ENCODE data around the gene L3MBTL4. TPM values are rescaled to one million over a fixed set of nuclear protein-coding genes. Genes with fewer than 3 reads are reported as not detected.
A peak's percentile ranks its signal among the peaks of the same experiment; 100 is the strongest.

L3MBTL4 gene
- total RNA-seq, 6 donors from 2014 or later: 13.2 to 29.1 (median 14.8) TPM

GRCh38 chr18:6404834-6405233, 9.9 kb downstream of the L3MBTL4 start:
- Histone ChIP-seq H3K9me3 (no peaks in the 10 kb centered on the region), H3K27ac (peak overlapping the region in 1 of 4 donors; percentile 48), H3K27me3 (no peaks in the 10 kb centered on the region), H3K4me3 (no peak overlapping the region), H3K4me1 (peaks cover 8 to 19% (median 16%) of the 10 kb centered on the region in 4 donors), H3K36me3 (no peaks in the 10 kb centered on the region)
- ATAC-seq (ENCODE audit: low FRiP score in 2 of 2): no peak
- WGBS, 2 donors: 88 to 91% methylated on average over 5 of the region's 5 CpGs
- TF ChIP-seq EP300 (IDR thresholded peaks at IDR 0.05) (no peak), POLR2AphosphoS5 (IDR thresholded peaks at IDR 0.05) (no peak), CTCF (IDR thresholded peaks at IDR 0.05) (no peak), POLR2A (IDR thresholded peaks at IDR 0.05) (no peak)
- DNase-seq: no peak

GRCh38 chr18:6401687-6402086, 13.0 kb downstream of the L3MBTL4 start:
- no peak for TF ChIP-seq EP300 (IDR thresholded peaks at IDR 0.05)
- no peak for TF ChIP-seq CTCF (IDR thresholded peaks at IDR 0.05)
- no peak for TF ChIP-seq POLR2AphosphoS5 (IDR thresholded peaks at IDR 0.05)
- TF ChIP-seq POLR2A (IDR thresholded peaks at IDR 0.05): no peak
- WGBS, 2 donors: 84 to 85% methylated on average over 8 of the region's 8 CpGs
- Histone ChIP-seq H3K36me3 (no peaks in the 10 kb centered on the region), H3K27me3 (no peaks in the 10 kb centered on the region), H3K4me1 (peaks cover 8 to 15% (median 13%) of the 10 kb centered on the region in 4 donors), H3K9me3 (no peaks in the 10 kb centered on the region), H3K4me3 (no peak overlapping the region), H3K27ac (no peak overlapping the region)
- DNase-seq: no peak
- no peak for ATAC-seq (ENCODE audit: low FRiP score in 2 of 2)

GRCh38 chr18:6399776-6400175, 14.9 kb downstream of the L3MBTL4 start:
- Histone ChIP-seq H3K9me3 (no peaks in the 10 kb centered on the region), H3K4me1 (no peaks in the 10 kb centered on the region), H3K27me3 (no peaks in the 10 kb centered on the region), H3K4me3 (no peak overlapping the region), H3K27ac (no peak overlapping the region), H3K36me3 (no peaks in the 10 kb centered on the region)
- ATAC-seq (ENCODE audit: low FRiP score in 2 of 2): no peak
- TF ChIP-seq POLR2AphosphoS5 (IDR thresholded peaks at IDR 0.05) (no peak), POLR2A (IDR thresholded peaks at IDR 0.05) (no peak), CTCF (IDR thresholded peaks at IDR 0.05) (no peak), EP300 (IDR thresholded peaks at IDR 0.05) (no peak)
- 83 to 88% methylated on average over 1 of the region's 1 CpG for WGBS, 2 donors
- no peak for DNase-seq

- H3K36me3 ChIP-seq: no peaks in the 10 kb centered on the region
- no peak for ATAC-seq (ENCODE audit: low FRiP score in 2 of 2)
- no peak overlapping the region for H3K27ac ChIP-seq
- WGBS, 2 donors: 84 to 87% methylated on average over 6 of the region's 6 CpGs
- DNase-seq: no peak
- H3K4me3 ChIP-seq: no peak overlapping the region
- TF ChIP-seq POLR2AphosphoS5 (IDR thresholded peaks at IDR 0.05): no peak
- TF ChIP-seq EP300 (IDR thresholded peaks at IDR 0.05): no peak
- TF ChIP-seq CTCF (IDR thresholded peaks at IDR 0.05): no peak
- no peak for TF ChIP-seq POLR2A (IDR thresholded peaks at IDR 0.05)
- no peaks in the 10 kb centered on the region for H3K27me3 ChIP-seq
- no peaks in the 10 kb centered on the region for H3K4me1 ChIP-seq
- H3K9me3 ChIP-seq: no peaks in the 10 kb centered on the region
These were observed 16.7 kb downstream of the L3MBTL4 start for GRCh38 chr18:6397931-6398566.

GRCh38 chr18:6396847-6397246, 17.9 kb downstream of the L3MBTL4 start:
- DNase-seq (no peak), ATAC-seq (ENCODE audit: low FRiP score in 2 of 2) (no peak)
- TF ChIP-seq CTCF (IDR thresholded peaks at IDR 0.05) (no peak), EP300 (IDR thresholded peaks at IDR 0.05) (no peak), POLR2AphosphoS5 (IDR thresholded peaks at IDR 0.05) (no peak), POLR2A (IDR thresholded peaks at IDR 0.05) (no peak)
- Histone ChIP-seq H3K27me3 (no peaks in the 10 kb centered on the region), H3K27ac (no peak overlapping the region), H3K36me3 (no peaks in the 10 kb centered on the region), H3K4me3 (no peak overlapping the region), H3K9me3 (peaks cover 0 to 5% (median 0%) of the 10 kb centered on the region in 4 donors), H3K4me1 (no peaks in the 10 kb centered on the region)
- WGBS, 2 donors: 61 to 75% methylated on average over 5 of the region's 5 CpGs

Data from upper lobe of left lung (tissue), 6 donors.